WTC11 (cell line): ENCODE results near the gene KIRREL3. TPM values are rescaled to one million over a fixed set of nuclear protein-coding genes. Genes with fewer than 3 reads are reported as not detected.

ENCODE experiments used
- ATAC-seq: fragments of 200-7000 bp; cut with Tn5 transposase; 2 replicates; pipeline ENCODE4 v1.10.0; 2021; ENCODE audit warnings: mild to moderate bottlenecking, moderate library complexity
- CTCF ChIA-PET: fragments of 300-600 bp; sonication (Branson Sonifier 250); formaldehyde crosslinking; loops from one replicate; lab custom pipeline; 2021; ENCODE audit warnings: antibody characterized with exemption; lab: Charles Lee
- POLR2A ChIA-PET: fragments of 350-600 bp; sonication (Branson Sonifier 250); formaldehyde crosslinking; loops from one replicate; lab custom pipeline; 2021; ENCODE audit warnings: antibody characterized with exemption; lab: Charles Lee
- DNase-seq: peaks from one replicate; pipeline ENCODE4 v3.0.0; 2021; ENCODE audit warnings: low spot score
- H3K27ac Mint-ChIP-seq: 2 replicates; pipeline ENCODE4 v1.8.0; 2021; ENCODE audit warnings: mixed read lengths
- H3K27me3 Mint-ChIP-seq: 2 replicates; pipeline ENCODE4 v1.8.0; 2021; ENCODE audit warnings: low read depth, mild to moderate bottlenecking, moderate library complexity, mixed read lengths
- H3K36me3 Mint-ChIP-seq: 2 replicates; pipeline ENCODE4 v1.8.0; 2021; ENCODE audit warnings: mixed read lengths
- H3K4me1 Mint-ChIP-seq: 2 replicates; pipeline ENCODE4 v1.8.0; 2022; ENCODE audit warnings: mixed read lengths
- H3K4me3 Mint-ChIP-seq: 2 replicates; pipeline ENCODE4 v1.8.0; 2021; ENCODE audit warnings: mild to moderate bottlenecking, moderate library complexity, mixed read lengths
- H3K9me3 Mint-ChIP-seq: 2 replicates; pipeline ENCODE4 v1.8.0; 2021; ENCODE audit warnings: mixed read lengths
- AR ChIP-seq: fragments of 250-450 bp; sonication (Bioruptor Pico); IDR thresholded peaks from 2 replicates; pipeline ENCODE4 v1.9.0; 2021; ENCODE audit warnings: mild to moderate bottlenecking
- ATF6 ChIP-seq: sonication (generic); formaldehyde crosslinking; IDR thresholded peaks from 2 replicates; pipeline ENCODE4 v1.8.1; 2023; ENCODE audit warnings: mild to moderate bottlenecking, missing genetic modification reagents
- E2F1 ChIP-seq: sonication (generic); formaldehyde crosslinking; IDR thresholded peaks from 2 replicates; pipeline ENCODE4 v1.8.0; 2022; ENCODE audit warnings: mild to moderate bottlenecking, missing genetic modification reagents
- ELF4 ChIP-seq: sonication (generic); formaldehyde crosslinking; IDR thresholded peaks from 2 replicates; pipeline ENCODE4 v1.8.1; 2022; ENCODE audit warnings: low read depth, mild to moderate bottlenecking, moderate library complexity, missing genetic modification reagents
- FOXP4 ChIP-seq: sonication (generic); formaldehyde crosslinking; IDR thresholded peaks from 2 replicates; pipeline ENCODE4 v1.8.0; 2022; ENCODE audit warnings: mild to moderate bottlenecking, missing genetic modification reagents
- GABPB1 ChIP-seq: sonication (generic); formaldehyde crosslinking; IDR thresholded peaks from 2 replicates; pipeline ENCODE4 v1.8.1; 2023; ENCODE audit warnings: mild to moderate bottlenecking, missing genetic modification reagents
- JUN ChIP-seq: sonication (generic); formaldehyde crosslinking; IDR thresholded peaks from 2 replicates; pipeline ENCODE4 v1.8.0; 2023; ENCODE audit warnings: mild to moderate bottlenecking, missing genetic modification reagents
- KAT7 ChIP-seq: sonication (generic); formaldehyde crosslinking; IDR thresholded peaks from 2 replicates; pipeline ENCODE4 v1.8.1; 2023; ENCODE audit warnings: missing genetic modification reagents, mild to moderate bottlenecking, borderline replicate concordance
- MAX ChIP-seq: sonication (generic); formaldehyde crosslinking; IDR thresholded peaks from 2 replicates; pipeline ENCODE4 v1.8.0; 2022; ENCODE audit warnings: mild to moderate bottlenecking, missing genetic modification reagents
- MLX ChIP-seq: sonication (generic); formaldehyde crosslinking; IDR thresholded peaks from 2 replicates; pipeline ENCODE4 v1.8.1; 2023; ENCODE audit warnings: mild to moderate bottlenecking, missing genetic modification reagents, moderate library complexity
- PRDM15 ChIP-seq: sonication (generic); formaldehyde crosslinking; IDR thresholded peaks from 2 replicates; pipeline ENCODE4 v1.8.0; 2022; ENCODE audit warnings: missing genetic modification reagents
- PRRX2 ChIP-seq: fragments of 250-450 bp; sonication (Bioruptor Pico); IDR thresholded peaks from 2 replicates; pipeline ENCODE4 v1.8.0; 2021; ENCODE audit warnings: mild to moderate bottlenecking
- TCF7 ChIP-seq: sonication (generic); formaldehyde crosslinking; IDR thresholded peaks from 2 replicates; pipeline ENCODE4 v1.8.0; 2022; ENCODE audit warnings: mild to moderate bottlenecking, low read depth, missing genetic modification reagents, moderate library complexity
- ZBTB21 ChIP-seq: sonication (generic); formaldehyde crosslinking; IDR thresholded peaks from 2 replicates; pipeline ENCODE4 v1.8.1; 2023; ENCODE audit warnings: mild to moderate bottlenecking, missing genetic modification reagents, borderline replicate concordance
- ZNF396 ChIP-seq: fragments of 250-450 bp; sonication (Bioruptor Pico); IDR thresholded peaks from 2 replicates; pipeline ENCODE4 v1.8.0; 2021; ENCODE audit warnings: mild to moderate bottlenecking, moderate library complexity, borderline replicate concordance
- ZNF425 ChIP-seq: fragments of 250-450 bp; sonication (Bioruptor Pico); conservative IDR thresholded peaks from 2 replicates; pipeline ENCODE4 v1.9.0; 2021; ENCODE audit warnings: mild to moderate bottlenecking
- ZNF671 ChIP-seq: fragments of 250-450 bp; sonication (Bioruptor Pico); IDR thresholded peaks from 2 replicates; pipeline ENCODE4 v1.8.0; 2021; ENCODE audit warnings: mild to moderate bottlenecking
- total RNA-seq: library from RNA; stranded (reverse); gene quantifications from 3 replicates; pipeline ENCODE4 v1.2.3, GENCODE V29; 2021

Gene KIRREL3
- total RNA-seq, 1 experiment from 2014 or later = 0.59 TPM

GRCh38 chr11:126483621-126484195 lies 516.9 kb downstream of the KIRREL3 start:
- H3K4me3 Mint-ChIP-seq = no peak overlapping the region
- no peak overlapping the region for H3K27ac Mint-ChIP-seq
- no peak for ATAC-seq
- H3K36me3 Mint-ChIP-seq = no peaks in the 10 kb centered on the region
- H3K4me1 Mint-ChIP-seq = peaks cover 16% of the 10 kb centered on the region
- no peaks in the 10 kb centered on the region for H3K27me3 Mint-ChIP-seq
- CTCF ChIA-PET = interaction anchor here (1.4 to 2.4 kb wide), 2 partner anchors 42 to 43 kb away, joined by 3 to 11 read pairs; no protein-coding TSS in a partner anchor
- POLR2A ChIA-PET = no interaction called here
- TF ChIP-seq MLX (CRISPR knock-in tag) (no peak), E2F1 (no peak), ZNF425 (CRISPR knock-in tag) (no peak), MAX (CRISPR knock-in tag) (no peak), ZNF671 (no peak), FOXP4 (no peak), ZBTB21 (no peak), ELF4 (CRISPR knock-in tag) (no peak), KAT7 (CRISPR knock-in tag) (no peak), AR (no peak), PRRX2 (no peak)
- H3K9me3 Mint-ChIP-seq = no peaks in the 10 kb centered on the region
- no peak for DNase-seq

GRCh38 chr11:126482586-126483108 lies 517.9 kb downstream of the KIRREL3 start:
- CTCF ChIA-PET = interaction anchor here (1.4 kb wide), 1 partner anchor 41 kb away, joined by 3 read pairs; no protein-coding TSS in a partner anchor
- ATAC-seq (no peak), DNase-seq (no peak)
- no peaks in the 10 kb centered on the region for H3K9me3 Mint-ChIP-seq
- POLR2A ChIA-PET = no interaction called here
- no peaks in the 10 kb centered on the region for H3K36me3 Mint-ChIP-seq
- H3K27ac Mint-ChIP-seq = no peak overlapping the region
- no peak overlapping the region for H3K4me3 Mint-ChIP-seq
- peaks cover 16% of the 10 kb centered on the region for H3K4me1 Mint-ChIP-seq
- H3K27me3 Mint-ChIP-seq = no peaks in the 10 kb centered on the region
- no peak for TF ChIP-seq TCF7 (CRISPR knock-in tag)
- TF ChIP-seq JUN (CRISPR knock-in tag) = no peak
- TF ChIP-seq GABPB1 (CRISPR knock-in tag) = no peak
- TF ChIP-seq PRRX2 = no peak
- no peak for TF ChIP-seq ATF6 (CRISPR knock-in tag)
- TF ChIP-seq PRDM15 (CRISPR knock-in tag) = no peak
- TF ChIP-seq ZNF396 = no peak
